Measurements from ENCODE around the gene KCNC1. TPM values are rescaled to one million over a fixed set of nuclear protein-coding genes. Genes with fewer than 3 reads are reported as not detected.

The KCNC1 gene
- polyA plus RNA-seq, 1 donor from 2014 or later: 8.9 TPM

DNA sequence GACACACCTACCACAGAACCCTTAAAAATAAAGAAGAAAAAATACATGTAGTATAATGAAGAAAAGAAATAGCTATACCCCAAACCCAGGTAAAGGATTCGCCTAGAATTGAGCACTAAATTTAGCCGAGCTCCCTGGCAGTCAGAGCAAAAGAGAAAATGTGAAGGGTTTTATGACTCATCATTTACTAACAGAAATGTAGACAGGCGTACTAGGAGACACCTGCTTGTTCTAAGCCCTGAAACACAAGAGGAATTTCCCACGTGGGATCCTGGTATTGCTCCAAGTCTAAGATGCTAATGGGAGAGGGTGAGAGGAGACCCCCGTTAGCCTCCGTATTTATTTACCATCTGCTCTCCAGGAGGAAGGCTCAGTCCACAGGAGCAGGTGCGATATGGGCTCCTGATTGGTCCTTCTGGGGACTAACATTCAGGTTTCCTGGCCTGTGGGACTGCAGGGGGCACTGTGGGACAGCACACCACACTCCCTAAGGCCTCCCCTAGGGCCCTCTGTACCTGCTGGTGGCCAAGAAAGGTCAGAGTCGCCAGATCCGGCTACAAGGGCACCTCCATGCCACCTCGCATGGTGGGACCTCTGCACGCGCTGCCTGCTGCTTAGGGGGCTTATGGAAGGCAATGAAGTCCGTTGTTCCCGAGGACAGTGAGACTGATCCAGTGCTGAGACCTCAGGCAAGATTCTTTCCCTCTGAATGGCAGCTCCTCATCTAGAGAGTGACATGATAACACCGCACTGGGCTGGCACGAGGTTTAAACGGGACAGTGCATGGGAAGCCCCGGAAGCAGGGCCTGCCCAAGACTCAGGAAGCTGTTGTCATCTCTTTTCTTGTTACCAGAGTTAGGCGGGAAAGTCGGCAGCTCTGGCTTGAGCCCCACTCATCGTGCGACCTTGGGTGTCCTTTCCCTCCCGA, 25.8 kb downstream of the KCNC1 start:
- Histone ChIP-seq H3K27ac (ENCODE audit: low read length) (no peak overlapping the region), H2AFZ (ENCODE audit: low read depth, low read length) (no peak overlapping the region), H3K9me2 (ENCODE audit: insufficient read depth, low read length) (no peaks in the 10 kb centered on the region), H4K20me1 (ENCODE audit: insufficient read depth) (no peaks in the 10 kb centered on the region), H3K9me3 (ENCODE audit: low read length) (peaks cover 5% of the 10 kb centered on the region), H3K79me2 (replicated peaks; ENCODE audit: insufficient read depth, low read length) (peaks cover 10% of the 10 kb centered on the region), H3K4me2 (ENCODE audit: low read length) (no peak overlapping the region), H3F3A (ENCODE audit: insufficient read depth, low read length, poor library complexity, severe bottlenecking) (no peaks in the 10 kb centered on the region), H3K9ac (ENCODE audit: low read length) (no peak overlapping the region), H3K36me3 (ENCODE audit: insufficient read depth, low read length) (no peaks in the 10 kb centered on the region), H3K27me3 (ENCODE audit: insufficient read depth, low read depth, low read length) (no peaks in the 10 kb centered on the region), H3K4me3 (ENCODE audit: low read length) (no peak overlapping the region)
- TF ChIP-seq, protein P1, sequence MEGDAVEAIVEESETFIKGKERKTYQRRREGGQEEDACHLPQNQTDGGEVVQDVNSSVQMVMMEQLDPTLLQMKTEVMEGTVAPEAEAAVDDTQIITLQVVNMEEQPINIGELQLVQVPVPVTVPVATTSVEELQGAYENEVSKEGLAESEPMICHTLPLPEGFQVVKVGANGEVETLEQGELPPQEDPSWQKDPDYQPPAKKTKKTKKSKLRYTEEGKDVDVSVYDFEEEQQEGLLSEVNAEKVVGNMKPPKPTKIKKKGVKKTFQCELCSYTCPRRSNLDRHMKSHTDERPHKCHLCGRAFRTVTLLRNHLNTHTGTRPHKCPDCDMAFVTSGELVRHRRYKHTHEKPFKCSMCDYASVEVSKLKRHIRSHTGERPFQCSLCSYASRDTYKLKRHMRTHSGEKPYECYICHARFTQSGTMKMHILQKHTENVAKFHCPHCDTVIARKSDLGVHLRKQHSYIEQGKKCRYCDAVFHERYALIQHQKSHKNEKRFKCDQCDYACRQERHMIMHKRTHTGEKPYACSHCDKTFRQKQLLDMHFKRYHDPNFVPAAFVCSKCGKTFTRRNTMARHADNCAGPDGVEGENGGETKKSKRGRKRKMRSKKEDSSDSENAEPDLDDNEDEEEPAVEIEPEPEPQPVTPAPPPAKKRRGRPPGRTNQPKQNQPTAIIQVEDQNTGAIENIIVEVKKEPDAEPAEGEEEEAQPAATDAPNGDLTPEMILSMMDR (IDR thresholded peaks at IDR 0.05; ENCODE audit: poor library complexity, severe bottlenecking): no peak
- TF ChIP-seq EP300 (conservative IDR thresholded peaks at IDR 0.05; ENCODE audit: poor library complexity, severe bottlenecking) (no peak), POLR2AphosphoS5 (IDR thresholded peaks at IDR 0.05) (no peak)
- TF ChIP-seq, protein P2, sequence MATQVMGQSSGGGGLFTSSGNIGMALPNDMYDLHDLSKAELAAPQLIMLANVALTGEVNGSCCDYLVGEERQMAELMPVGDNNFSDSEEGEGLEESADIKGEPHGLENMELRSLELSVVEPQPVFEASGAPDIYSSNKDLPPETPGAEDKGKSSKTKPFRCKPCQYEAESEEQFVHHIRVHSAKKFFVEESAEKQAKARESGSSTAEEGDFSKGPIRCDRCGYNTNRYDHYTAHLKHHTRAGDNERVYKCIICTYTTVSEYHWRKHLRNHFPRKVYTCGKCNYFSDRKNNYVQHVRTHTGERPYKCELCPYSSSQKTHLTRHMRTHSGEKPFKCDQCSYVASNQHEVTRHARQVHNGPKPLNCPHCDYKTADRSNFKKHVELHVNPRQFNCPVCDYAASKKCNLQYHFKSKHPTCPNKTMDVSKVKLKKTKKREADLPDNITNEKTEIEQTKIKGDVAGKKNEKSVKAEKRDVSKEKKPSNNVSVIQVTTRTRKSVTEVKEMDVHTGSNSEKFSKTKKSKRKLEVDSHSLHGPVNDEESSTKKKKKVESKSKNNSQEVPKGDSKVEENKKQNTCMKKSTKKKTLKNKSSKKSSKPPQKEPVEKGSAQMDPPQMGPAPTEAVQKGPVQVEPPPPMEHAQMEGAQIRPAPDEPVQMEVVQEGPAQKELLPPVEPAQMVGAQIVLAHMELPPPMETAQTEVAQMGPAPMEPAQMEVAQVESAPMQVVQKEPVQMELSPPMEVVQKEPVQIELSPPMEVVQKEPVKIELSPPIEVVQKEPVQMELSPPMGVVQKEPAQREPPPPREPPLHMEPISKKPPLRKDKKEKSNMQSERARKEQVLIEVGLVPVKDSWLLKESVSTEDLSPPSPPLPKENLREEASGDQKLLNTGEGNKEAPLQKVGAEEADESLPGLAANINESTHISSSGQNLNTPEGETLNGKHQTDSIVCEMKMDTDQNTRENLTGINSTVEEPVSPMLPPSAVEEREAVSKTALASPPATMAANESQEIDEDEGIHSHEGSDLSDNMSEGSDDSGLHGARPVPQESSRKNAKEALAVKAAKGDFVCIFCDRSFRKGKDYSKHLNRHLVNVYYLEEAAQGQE (IDR thresholded peaks at IDR 0.05; ENCODE audit: borderline replicate concordance): no peak

DNA sequence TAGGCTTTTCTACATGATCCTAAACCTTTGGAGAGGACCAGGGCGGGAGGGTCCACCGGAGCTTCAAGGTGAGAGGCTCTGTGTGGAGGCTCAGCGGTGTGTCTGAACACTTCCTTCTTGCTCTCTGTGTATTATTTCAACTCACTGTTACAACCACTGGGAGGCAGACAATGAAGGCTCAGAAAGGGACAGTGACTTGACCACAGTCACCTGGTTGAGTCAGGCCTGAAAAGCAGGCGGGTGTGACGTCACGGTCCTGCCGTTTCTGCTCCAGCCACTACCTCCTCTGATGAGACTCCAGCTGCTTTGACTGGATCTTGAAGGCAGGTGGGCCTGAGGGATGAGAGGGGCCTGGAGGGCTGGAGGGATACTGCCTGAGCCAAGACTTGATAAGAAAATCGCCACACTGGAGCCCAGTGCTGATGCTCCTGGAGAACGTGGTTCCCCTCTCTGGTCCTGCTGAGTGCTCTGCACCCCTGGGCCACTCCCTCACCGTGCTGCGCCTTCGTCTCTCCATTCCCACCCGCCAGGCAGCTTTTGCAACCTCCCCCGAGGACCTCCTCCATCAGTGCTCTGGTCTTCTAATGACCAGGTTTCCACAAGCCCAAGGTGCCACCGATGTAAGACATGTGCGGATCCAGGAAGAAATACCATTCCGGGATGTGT, 27.9 kb downstream of the KCNC1 start:
- Histone ChIP-seq H3F3A (ENCODE audit: insufficient read depth, low read length, poor library complexity, severe bottlenecking) (no peaks in the 10 kb centered on the region), H3K9me3 (ENCODE audit: low read length) (peaks cover 5% of the 10 kb centered on the region), H3K79me2 (replicated peaks; ENCODE audit: insufficient read depth, low read length) (peaks cover 13% of the 10 kb centered on the region), H3K9ac (ENCODE audit: low read length) (no peak overlapping the region), H4K20me1 (ENCODE audit: insufficient read depth) (no peaks in the 10 kb centered on the region), H3K27me3 (ENCODE audit: insufficient read depth, low read depth, low read length) (no peaks in the 10 kb centered on the region), H3K4me3 (ENCODE audit: low read length) (no peak overlapping the region), H2AFZ (ENCODE audit: low read depth, low read length) (no peak overlapping the region), H3K4me2 (ENCODE audit: low read length) (no peak overlapping the region), H3K36me3 (ENCODE audit: insufficient read depth, low read length) (no peaks in the 10 kb centered on the region), H3K27ac (ENCODE audit: low read length) (no peak overlapping the region), H3K9me2 (ENCODE audit: insufficient read depth, low read length) (no peaks in the 10 kb centered on the region)
- TF ChIP-seq, protein P2 (IDR thresholded peaks at IDR 0.05; ENCODE audit: borderline replicate concordance): no peak
- no peak for TF ChIP-seq RAD21 (conservative IDR thresholded peaks at IDR 0.05)
- no peak for TF ChIP-seq EP300 (conservative IDR thresholded peaks at IDR 0.05; ENCODE audit: poor library complexity, severe bottlenecking)
- TF ChIP-seq MXI1 (conservative IDR thresholded peaks at IDR 0.05; ENCODE audit: poor library complexity, severe bottlenecking): no peak
- no peak for TF ChIP-seq POLR2AphosphoS5 (IDR thresholded peaks at IDR 0.05)
- TF ChIP-seq, protein P1 (IDR thresholded peaks at IDR 0.05; ENCODE audit: poor library complexity, severe bottlenecking): no peak
- no peak for TF ChIP-seq TAF1 (IDR thresholded peaks at IDR 0.05; ENCODE audit: low read depth)
- no peak for TF ChIP-seq SMC3 (conservative IDR thresholded peaks at IDR 0.05; ENCODE audit: poor library complexity)
- TF ChIP-seq EZH2 (IDR thresholded peaks at IDR 0.05; ENCODE audit: borderline replicate concordance, insufficient read depth, low read length, poor library complexity, severe bottlenecking): no peak
